GM12872 (cell line): ENCODE results near the gene SNX10.

Experiments
- TF ChIP-seq, protein P1 (sequence below): IDR thresholded peaks from 3 replicates; pipeline ENCODE4 v1.5.1; 2011; ENCODE audit warnings: low read depth, mild to moderate bottlenecking, low read length, moderate library complexity; ENCODE audit not compliant: insufficient read depth

Gene SNX10

DNA sequence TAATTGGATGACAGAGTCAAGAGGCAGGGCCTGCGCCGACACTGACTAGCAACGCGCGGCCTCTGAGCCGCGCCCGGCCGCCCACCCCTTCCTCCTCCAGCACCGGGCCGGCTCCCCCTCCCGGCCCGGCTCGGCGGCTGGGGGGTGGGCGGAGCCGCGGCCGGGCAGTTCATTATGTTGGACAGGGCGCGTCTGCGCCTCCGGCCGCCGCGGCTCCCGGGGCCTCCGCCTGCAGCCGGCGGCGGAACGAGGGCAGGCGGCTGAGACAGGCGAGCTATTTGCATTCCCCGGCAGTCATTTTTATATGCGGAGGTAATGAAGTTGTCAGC lies 106.7 kb downstream of the SNX10 start:
- TF ChIP-seq, protein P1, sequence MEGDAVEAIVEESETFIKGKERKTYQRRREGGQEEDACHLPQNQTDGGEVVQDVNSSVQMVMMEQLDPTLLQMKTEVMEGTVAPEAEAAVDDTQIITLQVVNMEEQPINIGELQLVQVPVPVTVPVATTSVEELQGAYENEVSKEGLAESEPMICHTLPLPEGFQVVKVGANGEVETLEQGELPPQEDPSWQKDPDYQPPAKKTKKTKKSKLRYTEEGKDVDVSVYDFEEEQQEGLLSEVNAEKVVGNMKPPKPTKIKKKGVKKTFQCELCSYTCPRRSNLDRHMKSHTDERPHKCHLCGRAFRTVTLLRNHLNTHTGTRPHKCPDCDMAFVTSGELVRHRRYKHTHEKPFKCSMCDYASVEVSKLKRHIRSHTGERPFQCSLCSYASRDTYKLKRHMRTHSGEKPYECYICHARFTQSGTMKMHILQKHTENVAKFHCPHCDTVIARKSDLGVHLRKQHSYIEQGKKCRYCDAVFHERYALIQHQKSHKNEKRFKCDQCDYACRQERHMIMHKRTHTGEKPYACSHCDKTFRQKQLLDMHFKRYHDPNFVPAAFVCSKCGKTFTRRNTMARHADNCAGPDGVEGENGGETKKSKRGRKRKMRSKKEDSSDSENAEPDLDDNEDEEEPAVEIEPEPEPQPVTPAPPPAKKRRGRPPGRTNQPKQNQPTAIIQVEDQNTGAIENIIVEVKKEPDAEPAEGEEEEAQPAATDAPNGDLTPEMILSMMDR = no peak

DNA sequence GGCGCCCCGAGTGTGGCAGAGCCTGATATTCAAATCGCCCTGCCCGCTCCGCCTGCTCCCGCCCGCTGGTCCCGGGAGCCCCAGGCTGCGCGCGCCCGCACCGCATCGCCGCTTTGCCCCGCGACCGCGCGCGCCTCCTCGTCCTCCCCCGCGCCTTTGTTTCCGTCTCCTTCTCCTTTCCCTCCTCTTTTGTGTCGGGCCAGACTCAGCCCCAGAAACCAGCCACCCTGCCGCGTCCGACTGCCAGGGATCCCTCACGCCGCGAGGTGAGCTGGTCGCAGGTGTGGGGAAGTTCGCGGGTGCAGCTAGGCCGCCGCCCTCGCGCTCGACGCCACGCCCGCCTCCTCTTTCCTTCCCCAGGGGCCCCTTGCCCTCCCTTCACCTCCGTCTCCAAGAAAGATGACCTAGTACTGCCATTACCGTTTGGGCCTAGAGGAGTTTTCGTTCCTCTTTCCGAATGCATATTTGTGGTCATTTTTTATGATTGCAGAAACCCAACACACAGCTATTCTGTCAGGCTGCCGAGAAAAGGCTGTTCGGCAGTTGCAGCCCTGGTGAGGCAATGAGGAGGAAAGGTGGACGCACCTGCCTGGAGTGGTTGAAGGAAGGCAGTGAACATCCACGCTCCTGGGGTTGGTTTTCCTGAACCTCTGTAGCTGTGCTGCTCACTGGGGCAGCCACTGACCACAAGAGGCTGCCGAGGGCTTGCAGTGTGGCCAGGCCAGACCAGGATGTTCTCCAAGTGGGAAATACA lies 107.3 kb downstream of the SNX10 start:
- TF ChIP-seq, protein P1 = no peak

DNA sequence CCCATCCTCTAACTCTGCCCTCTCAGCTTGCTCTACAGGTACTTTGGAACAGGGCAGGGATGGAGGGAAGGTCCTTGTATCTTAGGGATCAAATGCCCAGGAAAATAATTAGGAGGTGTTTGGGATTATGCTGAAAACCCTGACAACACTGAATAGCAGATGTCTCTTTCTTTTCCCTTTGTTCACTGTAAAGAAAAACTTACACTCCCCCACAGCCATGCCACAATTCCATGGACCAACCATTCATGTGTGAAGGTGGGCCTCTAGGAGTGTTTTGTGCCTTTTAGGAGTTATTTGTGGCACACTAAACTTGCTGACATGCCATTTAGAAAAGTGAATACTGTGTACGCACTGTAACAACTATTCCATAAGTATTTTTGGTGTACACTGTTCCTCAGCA lies 108.1 kb downstream of the SNX10 start:
- TF ChIP-seq, protein P1 = no peak

DNA sequence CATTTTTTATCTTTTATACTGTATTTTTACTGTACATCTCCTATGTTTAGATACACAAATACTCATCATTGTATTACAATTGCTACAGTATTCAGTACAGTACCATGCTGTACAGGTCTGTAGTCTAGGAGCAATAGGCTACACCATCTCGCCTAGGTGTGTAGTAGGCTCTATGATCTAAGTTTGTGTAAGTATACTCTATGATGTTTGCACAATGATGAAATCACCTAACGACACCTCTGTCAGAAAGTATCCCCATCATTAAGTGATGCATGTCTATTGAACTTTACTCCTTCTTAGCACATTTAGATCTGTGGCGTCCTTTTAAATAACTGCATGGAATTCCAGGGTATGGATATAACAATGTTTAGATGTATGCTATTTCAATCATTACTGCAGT lies 112.0 kb downstream of the SNX10 start:
- TF ChIP-seq, protein P1 = no peak

DNA sequence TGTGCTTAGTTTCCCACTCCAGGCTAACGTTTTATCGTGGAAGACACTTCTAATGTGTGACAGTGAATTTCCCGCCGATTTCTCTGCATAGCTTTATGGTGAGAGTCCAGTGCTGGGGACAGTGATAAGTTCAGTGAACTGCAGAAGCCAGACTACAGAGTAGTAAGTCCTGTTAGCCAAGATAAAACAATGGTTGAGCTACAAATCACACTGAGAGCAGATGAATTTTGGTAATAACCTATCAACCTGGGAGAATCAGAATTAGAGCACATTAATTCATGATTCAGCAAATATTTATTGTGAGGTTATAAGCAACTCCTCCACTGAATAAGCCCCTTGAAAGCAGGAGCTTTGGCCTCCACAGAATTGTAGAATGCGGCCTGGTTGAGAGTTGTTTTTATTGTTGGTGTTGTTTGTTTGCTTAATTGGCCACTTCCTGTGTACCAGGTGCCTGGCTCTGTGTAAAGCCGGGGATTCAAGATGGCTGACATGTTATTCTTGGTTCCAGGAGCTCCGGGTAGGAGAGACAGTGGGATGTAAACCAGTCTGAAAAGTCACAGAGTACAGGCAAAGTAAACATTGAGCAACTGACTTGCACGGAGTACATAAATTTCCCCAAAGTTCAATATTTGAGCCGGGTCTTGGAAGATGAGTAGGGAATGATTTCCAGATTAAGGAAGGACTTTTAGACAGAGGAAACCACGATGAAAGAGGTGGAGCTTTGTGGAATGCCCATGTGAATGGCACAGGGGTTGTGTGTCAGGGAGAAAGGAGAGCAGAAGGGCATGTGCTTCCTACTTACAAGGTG lies 112.7 kb downstream of the SNX10 start:
- TF ChIP-seq, protein P1 = no peak

DNA sequence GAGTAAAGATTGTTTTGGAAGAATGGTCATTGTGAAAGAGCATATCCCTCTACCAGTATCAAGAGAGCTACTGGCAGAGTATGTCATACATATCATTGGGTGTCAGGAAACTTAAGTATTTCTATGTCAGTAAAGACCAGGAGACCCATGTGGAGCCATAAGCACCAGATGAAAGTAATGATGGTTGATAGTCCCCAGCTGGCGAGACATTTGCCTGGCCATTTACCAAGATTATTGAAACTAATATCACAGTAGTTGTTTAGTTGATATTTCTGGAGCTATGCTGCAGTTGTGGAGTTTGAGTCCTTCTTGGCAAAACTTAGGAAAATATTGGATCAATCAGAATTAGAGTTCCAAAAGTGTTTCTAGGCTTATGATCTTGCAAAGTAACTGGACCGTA lies 114.8 kb downstream of the SNX10 start:
- TF ChIP-seq, protein P1 = no peak

DNA sequence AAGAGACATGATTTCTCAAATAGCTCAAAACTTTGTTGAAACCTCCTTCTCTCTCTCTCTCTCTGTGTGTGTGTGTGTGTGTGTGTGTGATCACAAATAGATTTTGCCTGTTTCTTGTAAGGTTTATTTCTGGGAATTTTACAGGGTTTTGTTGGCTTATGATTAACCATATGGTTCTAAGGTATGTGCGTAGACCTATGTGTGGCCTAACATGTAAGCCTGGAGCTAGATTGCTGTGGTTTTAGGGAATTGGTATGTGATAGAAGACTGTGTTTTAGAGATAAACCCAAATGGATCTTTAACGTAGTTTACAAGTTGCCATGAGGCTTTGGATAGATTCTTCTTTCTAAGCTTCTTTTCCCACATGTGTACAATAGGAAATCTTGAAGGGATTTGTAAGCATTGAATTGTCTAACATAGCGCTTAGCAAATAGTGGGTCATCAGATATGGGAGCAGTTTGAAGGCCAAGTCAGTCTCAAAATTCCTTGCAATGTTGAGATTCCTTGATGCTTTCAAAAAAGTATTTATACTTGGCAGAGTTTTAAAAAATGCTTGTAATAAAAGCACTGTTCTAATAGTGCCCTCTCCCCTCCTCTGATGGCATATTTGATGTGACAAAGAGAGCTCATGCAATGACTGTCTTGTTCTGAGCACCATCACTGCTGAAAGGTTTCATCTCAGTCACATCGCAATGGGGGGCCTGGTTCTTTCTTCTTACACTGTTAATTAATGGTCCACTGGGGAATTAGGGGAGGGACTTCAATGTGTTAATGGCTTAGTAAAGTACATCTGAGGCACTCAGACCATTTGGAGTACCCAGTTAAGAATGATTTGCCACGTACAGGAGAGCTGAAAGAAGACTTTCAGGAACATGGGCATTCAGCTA lies 118.2 kb downstream of the SNX10 start:
- TF ChIP-seq, protein P1 = no peak
